Neural crest cell (in vitro differentiated cells): Measurements from ENCODE around the gene PUS10. TPM values are rescaled to one million over a fixed set of nuclear protein-coding genes. Genes with fewer than 3 reads are reported as not detected.
"Not testable (repeated sequence)": the region's sequence is repeated elsewhere in the genome, so short reads cannot be mapped to it uniquely, and the experiment has no call there.

Source experiments
- DNase-seq: peaks from one replicate; pipeline ENCODE4 v3.0.0; 2021; ENCODE audit warnings: low read depth, mixed read lengths, low spot score
- H3K27ac Mint-ChIP-seq: one replicate; pipeline ENCODE4 v1.8.0; 2021; ENCODE audit warnings: mild to moderate bottlenecking, mixed read lengths; ENCODE audit not compliant: unreplicated experiment
- H3K27me3 Mint-ChIP-seq: 2 replicates; pipeline ENCODE4 v1.8.0; 2021; ENCODE audit warnings: low read depth, mild to moderate bottlenecking, mixed read lengths
- H3K36me3 Mint-ChIP-seq: 2 replicates; pipeline ENCODE4 v1.8.0; 2021; ENCODE audit warnings: low read depth, mild to moderate bottlenecking, mixed read lengths
- H3K4me1 Mint-ChIP-seq: 2 replicates; pipeline ENCODE4 v1.8.0; 2021; ENCODE audit warnings: mixed read lengths
- H3K4me3 Mint-ChIP-seq: one replicate; pipeline ENCODE4 v1.8.0; 2021; ENCODE audit warnings: mild to moderate bottlenecking, mixed read lengths
- H3K9me3 Mint-ChIP-seq: 2 replicates; pipeline ENCODE4 v1.8.0; 2021; ENCODE audit warnings: mixed read lengths
- CTCF ChIP-seq: fragments of 200-600 bp; sonication (generic); conservative IDR thresholded peaks from 2 replicates; pipeline ENCODE4 v1.5.0; 2021; ENCODE audit warnings: antibody characterized with exemption, mild to moderate bottlenecking
- total RNA-seq: library from RNA; stranded (reverse); gene quantifications from 2 replicates; pipeline ENCODE4 v1.2.1, GENCODE V29; 2021

Gene PUS10
- total RNA-seq, 1 donor from 2014 or later: 5.0 TPM

GRCh38 chr2:60939622-60940021 lies 78.4 kb downstream of the PUS10 start:
- H3K27me3 Mint-ChIP-seq: no peaks in the 10 kb centered on the region
- H3K4me1 Mint-ChIP-seq: peaks cover 5% of the 10 kb centered on the region
- H3K4me3 Mint-ChIP-seq: no peak overlapping the region
- DNase-seq: no peak
- no peak for TF ChIP-seq CTCF
- H3K27ac Mint-ChIP-seq: no peak overlapping the region
- peaks cover 5% of the 10 kb centered on the region for H3K9me3 Mint-ChIP-seq
- H3K36me3 Mint-ChIP-seq: peaks cover 6% of the 10 kb centered on the region

- H3K27me3 Mint-ChIP-seq: no peaks in the 10 kb centered on the region
- peaks cover 5% of the 10 kb centered on the region for H3K4me1 Mint-ChIP-seq
- no peak for TF ChIP-seq CTCF
- H3K36me3 Mint-ChIP-seq: peaks cover 6% of the 10 kb centered on the region
- H3K9me3 Mint-ChIP-seq: peaks cover 5% of the 10 kb centered on the region
- no peak overlapping the region for H3K4me3 Mint-ChIP-seq
- no peak for DNase-seq
- H3K27ac Mint-ChIP-seq: no peak overlapping the region
These were observed 79.8 kb downstream of the PUS10 start for GRCh38 chr2:60938301-60938700.

- Mint-ChIP-seq H3K27me3 (no peaks in the 10 kb centered on the region), H3K4me1 (peaks cover 5% of the 10 kb centered on the region), H3K9me3 (peaks cover 9% of the 10 kb centered on the region), H3K4me3 (no peak overlapping the region), H3K27ac (no peak overlapping the region), H3K36me3 (peaks cover 11% of the 10 kb centered on the region)
- no peak for TF ChIP-seq CTCF
- DNase-seq: no peak
These were observed 81.3 kb downstream of the PUS10 start for GRCh38 chr2:60936757-60937156.

- TF ChIP-seq CTCF: no peak
- peaks cover 9% of the 10 kb centered on the region for H3K9me3 Mint-ChIP-seq
- peaks cover 13% of the 10 kb centered on the region for H3K36me3 Mint-ChIP-seq
- H3K4me1 Mint-ChIP-seq: peaks cover under 1% of the 10 kb centered on the region
- no peaks in the 10 kb centered on the region for H3K27me3 Mint-ChIP-seq
- no peak for DNase-seq
- H3K27ac Mint-ChIP-seq: no peak overlapping the region
- no peak overlapping the region for H3K4me3 Mint-ChIP-seq
These were observed 83.8 kb downstream of the PUS10 start for GRCh38 chr2:60934165-60934722.

- no peaks in the 10 kb centered on the region for H3K27me3 Mint-ChIP-seq
- no peak for TF ChIP-seq CTCF
These were observed 85.1 kb downstream of the PUS10 start for GRCh38 chr2:60932954-60933353.

GRCh38 chr2:60932061-60932460 lies 86.0 kb downstream of the PUS10 start:
- peaks cover 14% of the 10 kb centered on the region for H3K36me3 Mint-ChIP-seq
- H3K9me3 Mint-ChIP-seq, H3K27ac Mint-ChIP-seq, DNase-seq, H3K27me3 Mint-ChIP-seq, H3K4me3 Mint-ChIP-seq, H3K4me1 Mint-ChIP-seq: not testable (repeated sequence)

More at GRCh38 chr2:60932954-60933353, 85.1 kb downstream of the PUS10 start:
- Mint-ChIP-seq H3K9me3 (peaks cover 9% of the 10 kb centered on the region), H3K36me3 (peaks cover 11% of the 10 kb centered on the region), H3K4me3 (no peak overlapping the region), H3K4me1 (no peaks in the 10 kb centered on the region), H3K27ac (no peak overlapping the region)
- no peak for DNase-seq
